GM12878 (cell line): ENCODE data around the gene LAMC3. TPM values are rescaled to one million over a fixed set of nuclear protein-coding genes. Genes with fewer than 3 reads are reported as not detected.
A peak's percentile ranks its signal among the peaks of the same experiment; 100 is the strongest.

Experiments used
- ASH2L ChIP-seq: fragments of 300-600, 200-600 bp; sonication (generic); IDR thresholded peaks from 2 replicates; pipeline ENCODE4 v1.6.1; 2017; ENCODE audit warnings: low read depth, mild to moderate bottlenecking, borderline replicate concordance
- ATF3 ChIP-seq: IDR thresholded peaks from 2 replicates; pipeline ENCODE4 v1.6.1; 2011; ENCODE audit warnings: low read depth, mild to moderate bottlenecking, low read length, moderate library complexity, borderline replicate concordance; ENCODE audit errors: extremely low read depth
- ATF7 ChIP-seq: fragments of 450-650 bp; IDR thresholded peaks from 2 replicates; pipeline ENCODE4 v1.6.1; 2016; ENCODE audit warnings: low read depth, mild to moderate bottlenecking
- BCLAF1 ChIP-seq: fragments of 450-650 bp; IDR thresholded peaks from 2 replicates; pipeline ENCODE4 v1.6.1; 2017; ENCODE audit warnings: antibody characterized with exemption, mild to moderate bottlenecking, moderate library complexity
- BHLHE40 ChIP-seq, 2 experiments: fragments of 450-650 bp in 1 of 2; IDR thresholded peaks; 2 replicates each; pipeline ENCODE4 v1.6.1; 2011 to 2017; ENCODE audit warnings: low read depth in 2 of 2, borderline replicate concordance in 1 of 2, improper control_type of control experiment in 1 of 2, low read length in 1 of 2, mild to moderate bottlenecking in 1 of 2
- CBX3 ChIP-seq: fragments of 200-600 bp; sonication (generic); IDR thresholded peaks from 2 replicates; pipeline ENCODE4 v1.6.1; 2016; ENCODE audit warnings: low read depth, borderline replicate concordance
- CEBPB ChIP-seq, 2 experiments: fragments of 150-350 bp in 1 of 2; IDR thresholded peaks; 2 replicates each; pipeline ENCODE4 v1.6.1; 2012 to 2014; ENCODE audit warnings: low read depth in 2 of 2, low read length in 2 of 2, borderline replicate concordance in 1 of 2, inconsistent platforms in 1 of 2
- FOXK2 ChIP-seq: fragments of 450-650 bp; IDR thresholded peaks from 2 replicates; pipeline ENCODE4 v1.6.1; 2017; ENCODE audit warnings: mild to moderate bottlenecking, moderate library complexity
- IKZF1 ChIP-seq: fragments of 450-650 bp; conservative IDR thresholded peaks from 2 replicates; pipeline ENCODE4 v1.6.1; 2017; ENCODE audit warnings: antibody characterized with exemption, mild to moderate bottlenecking
- IRF3 ChIP-seq: fragments of 450-650 bp; IDR thresholded peaks from 2 replicates; pipeline ENCODE4 v1.6.1; 2014; ENCODE audit warnings: mild to moderate bottlenecking
- MAX ChIP-seq: IDR thresholded peaks from 2 replicates; pipeline ENCODE4 v1.6.1; 2012; ENCODE audit warnings: low read depth, low read length, improper control_type of control experiment
- MEF2A ChIP-seq: IDR thresholded peaks from 2 replicates; pipeline ENCODE4 v1.6.1; 2011; ENCODE audit warnings: low read depth, mild to moderate bottlenecking, low read length, moderate library complexity; ENCODE audit not compliant: insufficient read depth
- MTA3 ChIP-seq: IDR thresholded peaks from 2 replicates; pipeline ENCODE4 v1.6.1; 2012; ENCODE audit warnings: low read length, inconsistent platforms, borderline replicate concordance
- MXI1 ChIP-seq: fragments of 150-350 bp; IDR thresholded peaks from 2 replicates; pipeline ENCODE4 v1.6.1; 2011; ENCODE audit warnings: low read depth, mild to moderate bottlenecking, inconsistent platforms, low read length, improper control_type of control experiment
- NFYA ChIP-seq: IDR thresholded peaks from 2 replicates; pipeline ENCODE4 v1.6.1; 2011; ENCODE audit warnings: low read depth, mild to moderate bottlenecking, low read length, improper control_type of control experiment, borderline replicate concordance
- SIN3A ChIP-seq: IDR thresholded peaks from 2 replicates; pipeline ENCODE4 v1.6.1; 2012; ENCODE audit warnings: low read depth, low read length, improper control_type of control experiment
- SMARCA5 ChIP-seq: fragments of 450-650 bp; IDR thresholded peaks from 2 replicates; pipeline ENCODE4 v1.6.1; 2017; ENCODE audit warnings: mild to moderate bottlenecking
- SMC3 ChIP-seq: IDR thresholded peaks from 2 replicates; pipeline ENCODE4 v1.6.1; 2011; ENCODE audit warnings: low read length, improper control_type of control experiment, borderline replicate concordance
- SREBF1 ChIP-seq: IDR thresholded peaks from 2 replicates; pipeline ENCODE4 v1.6.1; 2012; ENCODE audit warnings: mild to moderate bottlenecking, low read length
- SRF ChIP-seq, 2 experiments: IDR thresholded peaks; 2 replicates each; pipeline ENCODE4 v1.6.1; 2011; ENCODE audit warnings: low read depth in 2 of 2, low read length in 2 of 2, mild to moderate bottlenecking in 1 of 2, moderate library complexity in 1 of 2
- ZBTB11 ChIP-seq: fragments of 450-650 bp; formaldehyde crosslinking; IDR thresholded peaks from 2 replicates; pipeline ENCODE4 v1.5.0; 2022; ENCODE audit warnings: mild to moderate bottlenecking, missing genetic modification characterization
- ZNF217 ChIP-seq: fragments of 450-650 bp; IDR thresholded peaks from 2 replicates; pipeline ENCODE4 v1.6.1; 2017; ENCODE audit warnings: antibody characterized with exemption, mild to moderate bottlenecking
- polyA plus RNA-seq, 11 experiments: library from polyadenylated mRNA; depleted of rRNA in 4 of 11; unstranded in 6 of 11; stranded (reverse) in 5 of 11; fragments of >200 nt; fragmentation: Nextera tagmentation in 4 of 11; fragmentation: Illumina TruSeq in 1 of 11; extraction: Ambion mirVana in 4 of 11; extraction: Trizol in 1 of 11; gene quantifications; 1 replicate in 1 of 11; 2 replicates in 10 of 11; pipeline versions ENCODE4 v1.2.1 to v1.2.3, GENCODE V29; 2011 to 2016; ENCODE audit warnings: inconsistent platforms in 2 of 11, missing spikeins in 2 of 11, low read depth in 1 of 11
- total RNA-seq, 4 experiments: library from RNA; depleted of rRNA in 3 of 4; stranded (reverse); fragments of >200 nt in 3 of 4; fragmentation: Illumina TruSeq in 1 of 4; extraction: Trizol in 1 of 4; gene quantifications; 2 replicates each; pipeline versions ENCODE4 v1.2.1 to v1.2.3, GENCODE V29; 2013 to 2021

Gene LAMC3
- total and polyA plus RNA-seq, 10 of the 15 experiments (the other 5 are each of a cell fraction or from before 2014, with no cell fraction given) = under 0.01 to 0.08 TPM; not detected in 8

- TF ChIP-seq ZBTB11 (CRISPR knock-in tag) (peak; percentile 52), ASH2L (no peak), IRF3 (peak; percentile 38; the same call in 1 of the 2 replicates), BCLAF1 (no peak), SRF (IDR thresholded peaks at IDR 0.05; ENCODE audit: low read depth in 2 of 2, low read length in 2 of 2) (peak; percentile 81 to 95), BHLHE40 (IDR thresholded peaks at IDR 0.05; ENCODE audit: borderline replicate concordance in 1 of 2, low read depth in 2 of 2, low read length in 1 of 2) (peak in 1 of 2 experiments; percentile 26; a peak in 1 of 4 replicates), NFYA (no peak), SMARCA5 (no peak), SMC3 (no peak), MEF2A (peak; percentile 47; the same call in 1 of the 2 replicates), SIN3A (peak; percentile 94), CBX3 (no peak), MXI1 (peak; percentile 88), CEBPB (IDR thresholded peaks at IDR 0.05; ENCODE audit: borderline replicate concordance in 1 of 2, low read depth in 2 of 2, low read length in 2 of 2) (no peak), FOXK2 (peak; percentile 59), ATF3 (peak; percentile 96), SREBF1 (0 out of 2 replicates have a peak, but pooled peaks have one; percentile 16), MAX (no peak; the same call in 1 of the 2 replicates), IKZF1 (peak; percentile 94), ZNF217 (no peak), MTA3 (no peak), ATF7 (peak; percentile 83)
These were observed 116.5 kb downstream of the LAMC3 start, which contains the start of gene NUP214 (continued) for GRCh38 chr9:131125288-131126058.
